Stimulated activated CD4-positive, alpha-beta T cell treated with anti-CD3 and anti-CD28 coated beads, Interleukin-1b, Interleukin-23, amount 100 ng/mL, for 24 hours (primary cell): ENCODE measurements around the gene RPUSD3.

Experiments used
- DNase-seq, 4 experiments: peaks; one replicate each; pipeline ENCODE4 v3.0.0-alpha.2; 2020; ENCODE audit warnings: low read depth in 4 of 4, low spot score in 1 of 4

Gene RPUSD3

DNA sequence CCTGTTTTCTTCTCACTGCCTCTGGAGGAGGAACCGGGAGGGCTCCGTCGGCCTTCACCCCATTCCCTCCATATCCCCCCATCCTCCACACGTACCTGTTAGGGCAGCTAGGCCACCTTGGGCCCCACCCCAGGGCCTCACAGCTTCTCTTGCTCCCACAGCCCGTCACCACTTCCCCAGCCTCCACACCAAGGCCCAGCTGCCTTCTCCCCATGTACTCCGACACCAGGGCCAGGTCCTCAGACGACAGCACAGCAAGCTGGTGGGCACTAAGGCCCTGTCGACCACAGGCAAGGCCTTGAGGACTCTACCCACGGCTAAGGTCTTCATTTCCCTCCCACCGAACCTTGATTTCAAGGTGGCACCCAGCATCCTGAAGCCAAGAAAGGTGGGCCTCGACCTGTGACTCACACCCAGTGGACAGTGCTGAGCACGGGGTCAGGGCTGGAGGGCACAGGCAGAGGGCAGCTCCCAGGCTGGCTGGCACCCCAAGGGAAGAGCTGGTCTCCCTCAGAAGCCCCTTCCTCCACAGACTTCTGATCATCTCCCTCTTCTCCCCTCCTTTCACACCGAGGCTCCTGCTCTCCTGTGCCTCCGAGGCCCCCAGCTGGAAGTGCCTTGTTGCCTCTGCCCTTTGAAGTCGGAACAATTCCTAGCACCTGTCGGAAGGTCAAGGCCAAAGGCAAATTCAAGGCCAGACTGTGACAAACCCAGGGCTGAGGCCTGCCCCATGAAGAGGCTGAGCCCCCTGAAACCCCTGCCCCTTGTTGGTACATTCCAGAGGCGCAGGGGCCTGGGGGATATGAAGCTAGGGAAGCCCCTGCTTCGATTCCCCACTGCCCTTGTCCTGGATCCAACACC lies 9.1 kb downstream of the RPUSD3 start:
- no peak for DNase-seq

DNA sequence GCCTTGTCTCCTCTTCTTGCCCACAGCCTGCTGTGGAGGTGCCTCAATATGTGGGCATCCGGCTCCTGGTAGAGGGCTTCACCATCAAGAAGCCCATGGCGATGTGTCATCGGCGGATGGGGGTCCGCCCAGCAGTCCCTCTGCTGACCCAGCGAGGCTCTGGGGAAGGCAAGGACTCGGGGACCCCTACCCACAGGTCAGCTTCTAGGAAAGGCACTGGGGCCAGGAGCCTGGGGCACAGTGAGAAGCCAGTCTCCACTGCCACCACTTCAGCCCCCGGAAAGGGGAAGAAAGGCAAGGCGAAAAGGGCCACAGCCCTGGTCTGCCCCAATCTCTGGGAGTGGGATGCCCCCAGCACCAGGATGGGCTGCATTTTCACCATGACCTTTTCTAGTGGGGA lies 10.7 kb downstream of the RPUSD3 start:
- DNase-seq: no peak

GRCh38 chr3:9831253-9831652 lies 12.6 kb downstream of the RPUSD3 start:
- no peak for DNase-seq

- no peak for DNase-seq
These were observed 14.7 kb downstream of the RPUSD3 start for GRCh38 chr3:9828801-9829755.

DNA sequence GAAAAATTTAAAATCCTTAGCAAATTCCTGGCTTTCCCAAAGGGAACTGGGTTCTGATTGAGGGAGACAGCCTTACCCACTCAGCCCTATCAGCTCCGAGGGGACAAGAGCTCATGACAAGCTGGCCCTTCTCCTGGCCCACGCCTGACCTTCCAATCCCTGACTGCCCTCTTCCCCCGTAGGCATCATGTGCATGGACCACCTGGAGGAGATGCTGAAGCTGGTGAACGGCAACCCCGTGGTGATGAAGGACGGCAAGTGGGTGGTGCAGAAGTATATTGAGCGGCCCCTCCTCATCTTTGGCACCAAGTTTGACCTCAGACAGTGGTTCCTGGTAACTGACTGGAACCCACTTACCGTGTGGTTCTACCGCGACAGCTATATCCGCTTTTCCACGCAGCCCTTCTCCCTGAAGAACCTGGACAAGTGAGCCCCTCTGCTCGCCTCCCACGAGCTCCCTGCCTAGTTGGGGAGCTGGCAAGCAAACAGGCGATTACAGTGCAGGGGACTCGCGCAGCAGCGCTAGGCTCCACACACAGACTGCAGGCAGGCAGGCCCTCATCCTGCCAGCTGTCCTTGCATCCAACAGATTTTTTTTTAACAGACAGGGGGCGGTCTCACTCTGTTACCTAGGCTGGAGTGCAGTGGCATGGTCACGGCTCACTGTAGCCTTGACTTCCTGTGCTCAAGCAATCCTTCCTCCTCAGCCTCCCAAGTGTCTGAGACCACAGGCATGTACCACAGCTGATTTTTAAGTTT lies 16.8 kb downstream of the RPUSD3 start:
- DNase-seq: no peak

DNA sequence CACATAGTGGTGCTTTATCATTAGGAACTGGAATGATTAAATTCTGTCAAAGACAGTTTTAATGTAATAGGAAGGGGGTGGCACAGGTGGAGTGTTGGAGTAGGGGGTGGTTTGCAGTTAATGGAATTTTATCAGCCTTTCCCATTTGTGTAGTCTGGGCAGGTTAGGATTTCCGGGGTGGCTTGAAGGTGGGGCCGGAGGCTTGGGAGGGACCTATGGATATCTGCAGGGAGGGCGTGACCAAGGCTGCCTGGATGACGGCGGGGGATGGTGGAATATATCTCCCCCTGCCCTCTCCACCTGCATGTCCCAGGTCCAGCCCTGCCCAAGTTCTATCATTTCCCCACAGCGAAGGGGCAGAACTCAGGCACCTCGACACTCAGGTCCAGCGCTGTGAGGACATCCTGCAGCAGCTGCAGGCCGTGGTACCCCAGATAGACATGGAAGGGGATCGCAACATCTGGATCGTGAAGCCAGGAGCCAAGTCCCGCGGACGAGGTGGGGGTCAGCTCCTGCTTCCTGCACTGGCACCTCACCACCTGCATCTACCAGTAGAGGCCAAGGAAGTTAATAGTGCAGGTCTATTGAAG lies 18.3 kb downstream of the RPUSD3 start:
- DNase-seq: no peak

DNA sequence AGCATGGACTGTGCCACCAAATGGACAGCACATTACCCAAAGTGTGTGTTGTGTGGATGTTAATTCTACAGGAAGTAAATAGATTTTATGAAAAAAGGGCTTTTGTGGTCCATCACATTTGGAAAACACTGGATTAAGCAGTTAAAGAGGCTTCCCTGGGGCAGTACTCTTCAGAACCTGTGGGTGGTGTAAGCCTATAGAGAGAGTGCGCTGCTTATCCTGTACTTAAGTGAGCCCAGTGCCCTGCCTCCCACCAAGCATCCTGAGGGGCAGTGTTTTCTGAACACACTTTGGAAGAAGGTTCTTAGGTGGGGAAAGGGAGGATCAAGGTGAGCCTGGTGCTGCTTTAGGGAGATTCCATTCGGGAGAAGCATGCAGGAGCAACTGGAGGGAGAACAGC lies 22.9 kb downstream of the RPUSD3 start:
- no peak for DNase-seq

GRCh38 chr3:9820543-9820942 lies 23.3 kb downstream of the RPUSD3 start:
- DNase-seq: no peak

DNA sequence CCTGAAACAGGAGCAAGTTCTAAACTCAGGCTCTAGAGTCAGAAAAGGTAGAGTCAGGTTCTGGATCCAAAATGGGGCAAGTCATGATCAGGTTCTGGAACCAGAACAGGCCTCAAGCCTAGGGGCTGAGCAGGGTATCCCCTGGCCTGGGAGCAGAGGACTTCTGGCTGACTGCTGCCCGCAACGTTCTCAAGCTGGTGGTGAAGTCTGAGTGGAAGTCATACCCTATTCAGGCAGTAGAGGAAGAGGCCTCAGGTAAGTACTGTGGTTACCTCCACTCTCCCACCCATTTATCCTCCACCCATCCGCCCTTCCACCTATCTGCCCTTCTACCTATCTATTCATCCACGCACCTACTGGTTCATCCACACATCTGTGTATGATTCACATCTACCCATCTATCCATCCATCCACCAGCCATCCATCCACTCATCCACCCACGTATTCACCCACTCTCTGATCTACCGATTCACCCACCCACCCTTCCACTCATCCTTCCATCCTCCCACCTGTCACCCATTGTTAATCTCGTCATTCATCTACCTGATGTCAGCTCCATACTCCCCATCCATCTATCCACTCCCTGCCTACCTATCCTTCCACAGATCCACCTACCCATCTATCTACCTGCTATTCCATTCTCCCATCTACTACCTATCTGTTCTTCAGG lies 25.0 kb downstream of the RPUSD3 start:
- no peak for DNase-seq

DNA sequence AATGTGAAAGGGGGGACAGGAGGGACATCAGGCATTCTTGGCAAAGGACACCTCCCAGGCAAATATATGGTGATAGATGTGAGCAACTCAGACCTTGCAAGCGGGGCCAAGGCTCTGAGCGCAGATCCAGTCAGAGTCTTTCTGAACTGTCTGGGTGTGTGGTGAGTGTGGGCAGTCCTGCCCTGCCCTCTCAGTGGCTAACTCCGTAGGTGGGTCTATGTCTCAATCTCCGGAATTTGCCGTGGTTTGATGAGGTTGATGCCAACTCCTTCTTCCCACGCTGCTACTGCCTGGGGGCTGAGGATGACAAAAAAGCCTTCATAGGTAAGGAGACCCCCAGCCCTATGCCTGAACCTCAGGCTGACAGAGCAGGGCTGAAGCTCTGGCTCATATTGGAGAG lies 26.4 kb downstream of the RPUSD3 start:
- no peak for DNase-seq

GRCh38 chr3:9815986-9816385 lies 27.8 kb downstream of the RPUSD3 start:
- no peak for DNase-seq

DNA sequence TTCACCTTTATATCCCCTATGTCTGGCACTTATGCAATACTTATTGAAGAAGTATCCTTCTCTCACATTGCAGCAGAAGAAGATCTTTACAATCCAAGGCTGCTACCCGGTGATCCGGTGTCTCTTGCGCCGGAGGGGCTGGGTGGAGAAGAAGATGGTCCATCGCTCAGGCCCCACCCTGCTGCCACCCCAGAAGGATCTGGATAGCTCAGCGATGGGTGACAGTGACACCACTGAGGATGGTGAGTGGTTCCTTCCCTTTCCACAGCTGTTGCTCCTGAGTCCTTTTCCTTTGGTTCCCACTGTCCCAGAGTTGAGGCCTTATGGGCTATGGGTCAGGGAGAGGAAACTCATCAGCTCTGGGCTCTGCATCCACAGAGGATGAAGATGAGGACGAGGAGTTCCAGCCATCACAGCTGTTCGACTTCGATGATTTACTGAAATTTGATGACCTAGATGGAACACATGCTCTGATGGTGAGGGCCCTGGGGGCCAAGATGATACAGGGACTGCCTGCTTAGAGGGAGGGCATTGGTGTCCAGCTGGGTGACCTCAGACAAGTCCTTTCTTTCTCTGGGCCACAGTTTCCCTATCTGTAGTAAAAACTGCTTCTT lies 30.8 kb downstream of the RPUSD3 start:
- DNase-seq: no peak

GRCh38 chr3:9810846-9811245 lies 33.0 kb downstream of the RPUSD3 start:
- DNase-seq: no peak

DNA sequence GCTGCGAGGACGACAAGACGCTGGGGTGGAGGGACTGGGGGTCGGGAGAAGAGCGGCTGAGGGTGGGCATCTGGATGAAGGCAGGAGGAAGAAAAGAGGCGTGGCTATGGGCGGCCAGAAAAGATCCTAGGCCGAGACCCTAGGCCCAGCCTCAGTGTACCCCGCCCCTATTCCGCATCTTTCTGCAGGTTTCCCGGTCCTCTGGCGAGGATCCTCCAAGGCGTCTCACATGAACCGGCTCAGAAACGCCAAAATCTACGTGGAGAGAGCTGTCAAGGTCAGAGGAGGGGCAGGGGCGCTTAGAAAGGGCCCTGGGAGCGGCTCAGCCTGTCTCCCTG lies 33.4 kb downstream of the RPUSD3 start:
- DNase-seq: no peak

DNA sequence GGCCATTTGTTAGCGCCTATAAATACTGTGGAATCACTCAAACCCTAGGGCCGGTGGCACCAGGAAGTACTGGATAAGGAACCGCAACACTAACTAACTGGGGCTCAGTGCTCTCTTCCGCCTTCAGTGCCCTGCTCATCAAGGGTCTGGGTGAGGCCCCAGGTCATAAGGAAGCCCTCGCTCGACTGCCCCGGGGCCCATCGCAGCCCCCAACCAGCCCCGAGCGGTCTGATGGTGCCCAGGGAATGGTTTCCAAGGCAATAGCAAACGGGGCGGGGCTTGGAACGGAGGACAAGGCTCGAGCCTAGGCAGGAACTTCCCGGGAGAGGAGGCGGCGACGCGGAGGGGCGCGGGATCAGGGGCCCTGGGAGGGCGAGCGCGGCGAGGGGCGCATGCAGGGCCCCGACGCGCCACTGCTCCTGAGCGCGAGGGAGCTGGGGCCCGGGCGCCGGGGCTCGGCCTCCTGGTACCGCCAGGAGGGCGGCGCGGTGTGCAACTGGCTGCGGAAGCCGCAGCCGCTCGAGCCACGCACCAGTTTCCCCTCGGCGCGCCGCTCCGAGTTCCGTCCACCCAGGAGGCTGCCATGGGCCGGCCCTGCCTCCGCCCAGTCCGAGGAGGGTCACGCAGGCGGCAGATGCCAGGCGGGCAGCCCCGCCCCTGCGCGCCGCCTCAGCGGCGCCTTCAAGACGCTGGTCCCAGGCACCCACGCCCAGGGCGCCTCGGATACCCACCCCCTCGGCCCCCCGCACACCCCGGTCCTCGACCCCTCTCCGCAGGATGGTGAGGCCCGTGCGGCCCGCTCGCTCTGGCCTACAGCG lies 34.0 kb downstream of the RPUSD3 start, which contains the start of gene TTLL3:
Gene TTLL3, plus strand, starts transcription at position 648 of the 818 bp plus-strand sequence. CDS start 400 bp downstream, outside the sequence.
- DNase-seq: peak in 1 of 4 experiments; percentile 19

GRCh38 chr3:9809239-9809614 lies 34.6 kb downstream of the RPUSD3 start:
- no peak for DNase-seq

- no peak for DNase-seq
These were observed 35.3 kb downstream of the RPUSD3 start for GRCh38 chr3:9808345-9809037.

DNA sequence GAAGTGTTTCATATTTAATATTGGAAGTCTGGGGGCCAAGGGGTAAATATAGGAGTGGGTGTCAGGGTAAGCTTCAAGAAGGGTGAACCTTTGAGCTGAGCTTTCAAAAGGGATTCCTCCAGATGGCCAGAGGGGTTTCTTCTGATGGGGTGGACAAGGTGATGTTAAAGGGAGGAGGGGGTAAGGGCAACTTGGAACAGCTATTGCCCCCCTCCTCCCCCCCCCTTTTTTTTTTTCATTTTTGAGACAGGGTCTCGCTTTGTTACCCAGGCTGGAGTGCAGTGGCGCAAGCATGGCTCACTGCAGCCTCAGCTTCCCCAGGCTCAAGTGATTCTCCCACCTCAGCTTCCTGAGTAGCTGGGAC lies 35.8 kb downstream of the RPUSD3 start:
- DNase-seq: no peak
